Measurements from ENCODE around the gene TCIRG1.
A peak's percentile ranks its signal among the peaks of the same experiment; 100 is the strongest.

TCIRG1 gene

GRCh38 chr11:68004551-68005335 is 34.1 kb upstream of the TCIRG1 start:
- no peak overlapping the region for H3K27ac ChIP-seq
- DNase-seq (ENCODE audit: low read depth, low spot score), result no peak

GRCh38 chr11:68006606-68007166 is 32.1 kb upstream of the TCIRG1 start:
- H3K27ac ChIP-seq, result no peak overlapping the region
- no peak for DNase-seq (ENCODE audit: low read depth, low spot score)

GRCh38 chr11:68007498-68008380 is 31.1 kb upstream of the TCIRG1 start:
- H3K27ac ChIP-seq, result no peak overlapping the region
- no peak for DNase-seq (ENCODE audit: low read depth, low spot score)

- no peak for DNase-seq (ENCODE audit: low read depth, low spot score)
- peak overlapping the region; percentile 68 for H3K27ac ChIP-seq
These were observed 30.2 kb upstream of the TCIRG1 start for GRCh38 chr11:68008381-68009337.

GRCh38 chr11:68009391-68010089 is 29.3 kb upstream of the TCIRG1 start:
- peak overlapping the region; percentile 68 for H3K27ac ChIP-seq
- no peak for DNase-seq (ENCODE audit: low read depth, low spot score)

GRCh38 chr11:68010090-68011041 is 28.5 kb upstream of the TCIRG1 start, which contains the start of gene ALDH3B1:
ALDH3B1 (plus strand) TSS chr11:68010327; CDS start chr11:68015298, 4,971 bp downstream.
- peak within 1 kb of the TSS; percentile 68 for H3K27ac ChIP-seq
- DNase-seq (ENCODE audit: low read depth, low spot score), result no peak

- H3K27ac ChIP-seq, result peak overlapping the region; percentile 68
- no peak for DNase-seq (ENCODE audit: low read depth, low spot score)
These were observed 27.5 kb upstream of the TCIRG1 start for GRCh38 chr11:68011051-68011943.

- peak overlapping the region; percentile 85 for H3K27ac ChIP-seq
- no peak for DNase-seq (ENCODE audit: low read depth, low spot score)
These were observed 26.6 kb upstream of the TCIRG1 start for GRCh38 chr11:68012044-68012842.

- peak; percentile 57 for DNase-seq (ENCODE audit: low read depth, low spot score)
- peak overlapping the region; percentile 85 for H3K27ac ChIP-seq
These were observed 25.8 kb upstream of the TCIRG1 start for GRCh38 chr11:68012843-68013610.

GRCh38 chr11:68013611-68014156 is 25.1 kb upstream of the TCIRG1 start:
- no peak for DNase-seq (ENCODE audit: low read depth, low spot score)
- peak overlapping the region; percentile 85 for H3K27ac ChIP-seq

GRCh38 chr11:68014157-68014946 is 24.5 kb upstream of the TCIRG1 start:
- DNase-seq (ENCODE audit: low read depth, low spot score), result peak; percentile 63
- H3K27ac ChIP-seq, result peak overlapping the region; percentile 85

GRCh38 chr11:68014947-68015447 is 23.8 kb upstream of the TCIRG1 start:
- H3K27ac ChIP-seq, result peak overlapping the region; percentile 85
- DNase-seq (ENCODE audit: low read depth, low spot score), result no peak

GRCh38 chr11:68015467-68015866 is 23.4 kb upstream of the TCIRG1 start:
- no peak for DNase-seq (ENCODE audit: low read depth, low spot score)
- no peak overlapping the region for H3K27ac ChIP-seq

GRCh38 chr11:68016161-68016903 is 22.5 kb upstream of the TCIRG1 start:
- H3K27ac ChIP-seq, result no peak overlapping the region
- DNase-seq (ENCODE audit: low read depth, low spot score), result no peak
